Putamen (tissue), 1 donor: ENCODE data around the gene PPP4C.
A peak's percentile ranks its signal among the peaks of the same experiment; 100 is the strongest.
"Not testable (repeated sequence)": the region's sequence is repeated elsewhere in the genome, so short reads cannot be mapped to it uniquely, and the experiment has no call there.

Source experiments
- DNase-seq: peaks from one replicate; pipeline ENCODE4 v3.0.0-alpha.2; 2016; ENCODE audit warnings: low spot score

Gene PPP4C

GRCh38 chr16:30075503-30076275, at the start of gene PPP4C:
Gene PPP4C (plus strand): TSS chr16:30075994. CDS start chr16:30076378, 384 bp downstream.
- DNase-seq, result peak; percentile 89

DNA sequence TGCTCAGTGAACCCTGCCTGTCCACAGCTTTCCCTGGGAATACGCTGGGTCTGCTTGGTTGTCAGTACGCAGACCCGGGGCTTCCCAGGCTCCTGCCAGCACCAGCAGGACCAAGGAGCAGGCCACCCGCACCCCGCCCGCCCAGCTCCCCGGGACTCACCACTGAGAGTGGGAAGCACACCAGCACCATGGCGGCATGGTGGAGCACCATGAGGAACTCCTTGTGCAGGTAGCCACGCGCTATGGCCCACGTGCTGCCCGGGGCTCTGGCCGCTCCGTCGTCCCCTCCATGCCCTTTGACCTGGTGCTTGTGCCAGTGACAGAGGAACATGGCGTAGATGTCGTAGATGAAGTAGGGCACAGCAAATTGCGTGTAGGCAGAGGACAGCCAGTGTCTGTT, 49.3 kb upstream of the PPP4C start:
- no peak for DNase-seq

DNA sequence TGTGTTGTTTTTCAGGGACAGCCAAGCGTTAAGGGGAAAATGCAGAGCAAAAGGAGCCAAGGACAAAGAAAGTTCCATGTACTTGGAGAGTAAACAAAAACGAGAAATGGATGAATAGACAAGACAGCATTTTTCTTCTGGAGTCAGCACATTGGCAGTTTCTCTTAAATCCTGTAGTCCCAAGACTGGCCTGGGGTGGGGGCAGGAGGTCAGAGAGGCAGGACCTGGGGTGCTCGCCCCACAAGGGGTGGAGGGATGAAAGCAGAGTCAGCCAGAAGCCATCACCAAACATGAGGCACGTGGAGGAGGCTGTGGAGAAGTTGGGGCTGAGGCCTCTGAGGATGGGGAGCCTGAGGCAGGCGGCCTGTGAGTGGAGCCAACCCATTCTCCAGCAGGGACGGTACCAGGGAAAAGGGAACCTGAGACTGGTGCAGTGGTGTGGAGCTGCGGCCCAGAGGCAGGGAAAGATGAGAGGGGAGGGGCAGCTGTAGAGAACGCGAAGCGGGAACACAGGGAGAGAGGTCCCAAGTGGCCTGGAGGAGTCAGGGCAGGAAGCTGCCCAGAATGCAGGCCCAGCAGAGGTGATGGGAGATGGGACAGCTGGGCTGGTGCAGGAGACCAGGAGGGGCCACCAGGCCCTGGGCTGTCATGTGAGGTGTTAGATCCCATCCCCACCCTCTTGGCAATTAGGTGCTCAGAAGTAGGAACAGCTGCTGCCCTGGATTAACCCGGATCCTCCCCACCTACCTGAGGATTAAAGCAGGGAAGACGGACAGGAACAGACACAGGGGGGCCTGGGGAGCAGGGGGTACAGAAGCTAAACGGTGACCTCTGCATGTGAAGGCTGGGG, 48.0 kb upstream of the PPP4C start:
- DNase-seq, result no peak

DNA sequence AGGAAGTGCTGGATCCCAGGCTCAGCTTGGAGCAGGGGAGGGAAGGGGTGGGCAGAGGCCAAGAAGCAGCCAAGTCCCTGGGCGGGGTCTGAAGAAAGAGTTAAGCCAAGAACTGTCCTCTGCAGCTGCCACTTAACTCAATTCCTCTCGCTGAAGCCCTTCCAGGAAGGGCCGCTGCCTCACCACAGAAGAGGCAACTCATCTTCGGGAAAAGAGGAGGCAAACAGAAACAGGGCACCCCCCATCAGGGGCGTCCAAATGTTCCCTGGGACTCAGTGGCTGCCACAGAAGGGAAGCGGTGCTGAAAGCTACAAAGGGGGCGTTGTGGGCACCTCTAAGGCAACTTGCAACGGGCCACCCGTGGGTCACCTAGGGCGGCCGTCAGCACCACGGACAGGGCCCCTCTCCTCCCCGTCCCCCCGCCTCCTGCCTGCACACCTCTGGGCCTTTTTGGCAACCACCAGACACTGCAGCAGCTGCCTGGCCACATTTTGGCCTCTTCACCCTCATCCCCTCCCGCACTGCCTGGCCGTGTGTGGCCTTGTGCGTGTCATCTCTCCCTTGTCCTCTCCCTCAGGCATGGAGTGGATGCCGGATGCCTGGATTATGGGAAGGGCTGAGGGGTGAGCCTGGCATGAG, 47.2 kb upstream of the PPP4C start:
- DNase-seq, result no peak

DNA sequence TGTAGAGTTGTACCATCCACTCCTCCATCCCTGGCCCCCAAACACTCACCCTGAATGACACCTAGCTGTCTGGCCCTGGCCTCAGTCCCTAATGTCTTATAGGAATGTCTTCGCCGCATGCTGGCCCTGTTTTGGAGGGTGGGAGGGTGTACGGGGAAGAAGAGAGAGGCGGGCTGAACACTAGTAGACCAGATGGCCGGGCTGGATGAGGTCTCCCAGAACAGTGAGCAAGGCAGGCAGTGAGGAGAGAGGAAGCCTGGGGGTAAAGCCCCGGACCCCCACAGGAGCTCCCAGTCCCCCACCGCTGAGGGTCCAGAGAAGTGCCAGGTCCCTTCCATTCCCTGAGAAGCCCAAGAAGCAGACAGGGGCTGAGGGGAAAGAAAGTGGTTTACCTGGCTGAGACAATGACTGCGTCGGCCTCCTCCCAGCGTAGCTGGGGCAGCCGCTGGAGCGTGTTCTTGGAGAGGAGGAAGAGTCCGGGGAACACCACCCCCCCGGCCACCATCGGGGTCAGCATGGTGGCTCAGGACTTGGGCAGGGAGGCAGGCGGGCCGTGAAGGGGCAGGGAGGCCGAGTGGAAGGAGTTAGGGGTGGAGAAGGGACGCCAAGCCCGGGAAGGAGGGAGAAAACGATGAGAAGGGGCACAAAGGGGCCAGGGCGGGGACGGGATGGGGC, 45.6 kb upstream of the PPP4C start:
- no peak for DNase-seq

GRCh38 chr16:30030841-30031413, 44.9 kb upstream of the PPP4C start, which contains the start of gene TLCD3B:
Gene TLCD3B (minus strand): TSS chr16:30031271. CDS start chr16:30030527, 744 bp downstream.
- DNase-seq, result no peak

GRCh38 chr16:30031477-30031918, 44.3 kb upstream of the PPP4C start:
- no peak for DNase-seq

DNA sequence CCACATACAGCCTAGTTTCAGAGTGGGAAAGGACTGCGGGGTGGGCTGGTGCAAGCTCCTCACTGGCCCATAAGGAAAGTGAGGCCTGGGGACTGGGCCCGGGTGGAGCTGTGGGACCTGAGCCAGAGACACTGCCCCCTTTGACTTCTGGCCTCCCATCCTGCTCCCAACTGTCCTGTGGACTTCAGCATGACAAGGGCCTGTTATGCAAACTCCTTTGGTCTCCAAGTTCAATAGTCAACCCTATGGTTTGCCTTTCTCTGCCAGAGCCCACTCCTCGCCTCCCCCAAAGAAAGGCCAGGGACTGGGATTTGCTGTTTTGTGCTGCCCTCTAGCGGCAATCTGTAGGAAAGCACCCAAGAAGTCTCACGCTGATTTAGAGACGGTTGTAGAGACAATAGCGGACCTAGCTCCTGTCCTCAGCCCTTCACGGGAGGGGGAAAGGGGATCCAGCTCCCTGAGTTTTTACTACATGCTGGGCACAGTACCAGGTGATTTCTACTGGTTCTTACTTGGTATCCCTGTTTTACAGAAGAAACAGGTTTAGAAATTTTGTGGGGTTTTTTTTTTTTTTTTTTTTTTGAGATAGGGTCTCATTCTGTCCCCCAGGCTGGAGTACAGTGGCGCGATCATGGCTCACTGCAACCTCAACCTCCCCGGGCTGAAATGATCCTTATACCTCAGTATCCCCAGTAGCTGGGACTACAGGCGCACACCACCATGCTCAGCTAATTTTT, 43.5 kb upstream of the PPP4C start:
- DNase-seq, result no peak

GRCh38 chr16:30033270-30033669, 42.5 kb upstream of the PPP4C start:
- DNase-seq, result no peak

DNA sequence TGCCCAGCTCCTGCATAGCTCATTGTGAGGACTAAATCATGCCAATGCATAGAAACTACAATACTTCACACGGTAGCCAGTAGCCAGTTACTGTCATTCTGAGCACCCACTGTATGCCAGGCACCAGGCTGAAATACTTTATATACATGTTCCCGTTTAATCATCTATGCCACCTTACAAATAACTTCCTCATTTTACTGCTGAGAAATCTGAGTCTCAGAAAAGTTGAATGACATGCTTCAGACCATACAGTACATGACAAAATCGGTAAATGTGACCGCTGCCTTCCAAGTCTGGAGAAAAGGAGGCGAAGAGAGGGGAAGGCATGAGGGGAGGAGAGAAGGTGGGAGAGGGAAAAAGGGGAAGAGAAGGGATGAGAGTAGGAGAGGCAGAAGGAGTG, 35.6 kb upstream of the PPP4C start:
- no peak for DNase-seq

DNA sequence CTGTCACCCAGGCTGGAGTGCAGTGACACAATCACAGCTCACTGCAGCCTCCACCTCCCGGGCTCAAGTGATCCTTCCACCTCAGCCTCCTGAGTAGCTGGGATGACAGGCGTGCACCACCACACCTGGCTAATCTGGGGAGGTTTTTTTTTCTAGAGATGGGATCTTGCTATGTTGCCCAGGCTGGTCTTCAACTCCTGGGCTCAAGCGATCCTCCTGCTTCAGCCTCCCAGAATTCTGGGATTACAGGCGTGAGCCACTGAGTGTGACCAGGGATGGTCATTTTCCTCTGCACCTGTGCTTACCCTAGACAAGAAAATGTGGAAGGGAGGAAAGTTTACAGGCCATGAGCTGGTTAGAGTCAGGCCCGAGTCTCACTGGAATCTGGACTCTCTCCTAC, 35.1 kb upstream of the PPP4C start:
- DNase-seq, result not testable (repeated sequence)

GRCh38 chr16:30041841-30042240, 34.0 kb upstream of the PPP4C start:
- no peak for DNase-seq

DNA sequence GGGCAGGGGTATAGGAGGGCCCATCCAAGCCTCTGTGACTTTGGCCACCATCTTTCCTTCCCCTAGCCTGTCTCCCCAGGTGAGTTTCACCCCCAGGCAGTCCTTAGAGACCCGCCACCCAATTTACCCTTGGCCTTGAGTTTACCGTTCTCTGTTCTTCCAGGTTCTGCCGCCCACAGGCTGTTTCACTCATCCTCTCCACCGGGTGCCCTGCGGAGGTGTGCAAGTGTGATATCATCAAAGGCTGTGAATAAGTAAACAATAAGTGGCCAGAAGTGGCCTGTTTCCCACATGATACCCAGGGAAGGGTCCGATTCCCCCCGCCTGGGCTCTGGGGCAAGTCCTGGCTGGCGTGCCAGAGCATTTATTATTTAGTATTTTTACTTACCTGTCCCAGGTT, 29.6 kb upstream of the PPP4C start:
- DNase-seq, result no peak

DNA sequence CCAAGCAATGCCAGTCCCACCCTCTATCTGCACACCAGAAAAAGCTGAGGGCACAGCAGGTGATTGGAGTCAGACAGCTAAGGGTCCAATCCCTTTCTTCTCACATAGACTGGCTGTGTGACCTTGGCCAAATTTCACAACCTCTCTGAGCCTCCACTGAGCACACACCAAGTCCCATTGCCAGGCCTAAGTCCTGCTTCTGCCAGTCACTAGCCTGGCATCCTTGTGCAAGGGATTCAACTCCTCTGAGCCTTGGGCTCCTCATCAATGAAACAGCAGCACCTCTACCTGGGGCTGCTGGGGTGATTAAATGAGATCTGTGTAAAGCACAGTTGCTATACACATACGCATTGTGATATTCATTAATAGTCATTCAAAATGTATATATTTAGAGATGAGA, 29.2 kb upstream of the PPP4C start:
- DNase-seq, result no peak

DNA sequence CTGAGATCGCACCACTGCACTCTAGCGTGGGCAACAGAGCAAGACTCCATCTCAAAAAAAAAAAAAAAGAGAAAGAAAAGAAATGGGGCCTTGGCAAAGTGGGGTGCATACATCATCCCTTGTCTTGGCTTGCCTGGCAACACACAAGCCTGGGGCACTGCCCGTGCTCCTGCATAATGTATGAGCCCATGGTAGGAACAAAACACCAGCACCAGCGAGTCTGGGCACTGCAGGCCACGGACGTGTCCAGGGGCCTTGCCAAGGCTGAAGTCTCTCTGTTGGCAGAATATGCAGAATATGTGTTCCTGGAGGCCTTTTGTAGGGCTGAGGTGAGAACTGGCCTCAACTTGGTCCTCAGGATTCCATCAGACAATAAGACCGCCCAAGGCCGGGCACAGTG, 25.9 kb upstream of the PPP4C start:
- peak; percentile 76 for DNase-seq

GRCh38 chr16:30051518-30051917, 24.3 kb upstream of the PPP4C start:
- DNase-seq, result no peak

DNA sequence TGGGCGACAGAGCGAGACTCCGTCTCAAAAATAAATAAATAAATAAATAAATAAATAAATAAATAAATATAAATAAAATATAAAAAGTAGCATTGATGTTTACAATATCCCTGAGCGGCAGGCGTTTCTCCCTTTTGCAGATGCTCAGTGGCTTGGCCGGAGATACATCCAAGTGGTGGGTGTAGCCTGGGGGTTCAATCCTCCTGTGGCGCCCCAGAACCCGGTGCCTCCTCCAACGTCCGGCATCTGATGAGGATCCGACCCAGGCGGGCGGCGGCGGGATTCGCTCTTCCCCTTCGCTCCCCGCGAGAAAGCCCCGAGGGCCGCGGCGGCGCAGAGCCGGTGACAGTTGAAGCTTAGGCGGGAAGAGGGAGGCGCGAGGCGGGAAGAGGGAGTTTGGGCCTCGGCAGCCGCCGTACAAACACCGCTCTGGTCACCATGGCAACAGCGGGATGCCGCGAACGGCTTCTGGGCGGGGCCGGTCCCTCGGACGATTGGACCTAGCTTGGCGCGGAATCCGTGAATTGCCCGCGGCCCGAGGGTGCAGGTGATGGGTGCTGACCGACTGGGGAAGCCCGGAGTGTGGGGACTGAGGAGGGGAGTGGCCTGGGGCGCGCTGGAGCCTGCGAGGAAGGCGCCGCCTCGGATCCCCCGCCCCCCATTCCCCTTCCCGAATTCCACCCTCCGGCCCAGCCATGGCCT, 23.0 kb upstream of the PPP4C start:
- peak; percentile 73 for DNase-seq

DNA sequence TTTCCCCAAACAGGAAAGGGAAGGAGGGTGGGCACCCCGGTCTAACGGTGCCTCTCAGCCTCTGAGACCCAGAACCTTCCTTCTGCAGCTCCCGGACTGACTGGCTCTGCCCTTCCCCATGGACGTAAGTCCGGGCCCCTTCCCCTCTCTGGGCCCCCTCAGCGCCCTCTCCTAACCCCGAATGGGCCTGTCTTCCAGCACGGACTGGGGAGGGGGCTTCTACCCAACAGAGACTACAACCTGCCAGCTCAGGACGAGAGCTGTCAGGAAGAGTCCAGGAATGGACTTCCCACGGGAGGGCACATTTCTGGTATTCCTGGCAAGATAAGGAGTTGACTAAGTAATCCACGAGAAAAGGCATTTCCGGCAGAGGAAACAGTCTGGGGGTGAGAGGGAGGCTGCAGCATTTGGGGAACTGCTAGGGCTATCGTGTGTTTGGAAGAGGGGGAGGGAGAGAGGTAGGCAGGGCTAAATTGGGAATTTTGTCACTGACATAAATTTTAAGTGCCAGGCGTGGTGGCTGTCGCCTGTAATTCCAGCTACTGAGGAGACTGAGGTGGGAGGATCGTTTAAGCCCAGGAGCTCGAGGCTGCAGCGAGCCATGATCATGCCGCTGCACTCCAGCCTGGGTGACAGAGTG, 22.3 kb upstream of the PPP4C start:
- DNase-seq, result no peak

DNA sequence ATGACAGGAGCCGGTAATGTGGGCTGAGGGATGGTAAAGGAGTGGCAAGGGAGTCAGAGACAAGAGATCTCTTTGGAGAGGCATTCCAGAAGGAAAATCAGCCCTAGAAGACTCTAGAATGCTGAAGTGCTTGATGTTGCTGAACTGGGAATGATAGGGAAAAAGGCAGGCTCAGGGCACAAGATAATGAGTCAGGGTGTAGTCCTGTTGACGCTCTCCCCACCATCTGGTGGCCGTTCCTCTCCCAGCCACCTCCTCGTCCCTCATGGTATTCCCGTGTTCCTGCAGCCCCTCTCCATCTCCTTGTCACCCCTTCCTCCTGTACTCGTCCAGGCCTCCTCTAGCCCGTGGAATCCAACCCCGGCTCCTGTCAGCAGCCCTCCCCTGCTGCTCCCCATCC, 21.3 kb upstream of the PPP4C start:
- DNase-seq, result no peak
